Vagina (tissue), 2 donors: ENCODE measurements around the gene EML1.

Experiments
- CTCF ChIP-seq, 3 experiments: fragments of 450-650 bp in 2 of 3; fragments of 200-600 bp in 1 of 3; sonication (generic) in 1 of 3; IDR thresholded peaks; one replicate each; pipeline ENCODE4 v1.5.1; 2017 to 2019; ENCODE audit warnings: antibody characterized with exemption in 3 of 3, mild to moderate bottlenecking in 2 of 3, moderate library complexity in 2 of 3
- POLR2A ChIP-seq, 2 donors: fragments of 450-650 bp; IDR thresholded peaks; one replicate each; pipeline ENCODE4 v1.6.1; 2017; ENCODE audit warnings: antibody characterized with exemption in 2 of 2, mild to moderate bottlenecking in 2 of 2, moderate library complexity in 2 of 2

DNA sequence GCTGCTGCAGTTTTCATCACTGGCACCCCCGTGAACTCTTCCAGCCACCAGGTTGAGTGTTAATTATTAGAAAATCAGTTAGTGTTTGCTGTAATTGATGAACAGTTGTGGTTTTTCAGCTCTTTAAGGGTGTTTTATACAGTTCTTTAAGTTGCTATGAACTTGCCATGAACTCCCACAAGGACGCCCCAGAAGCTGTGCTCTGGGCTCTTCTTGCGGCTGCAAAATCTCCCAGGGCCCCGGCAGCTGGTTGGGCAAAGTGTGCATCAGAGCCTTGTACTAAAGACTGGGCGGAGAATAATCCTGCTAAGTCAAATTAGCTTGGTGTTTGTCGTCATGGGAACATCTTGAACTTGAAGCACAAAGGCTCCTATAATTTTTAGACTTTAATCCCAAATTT lies 82.2 kb downstream of the EML1 start:
- TF ChIP-seq POLR2A (IDR thresholded peaks at IDR 0.05) (no peak), CTCF (IDR thresholded peaks at IDR 0.05) (no peak)
